Measurements from ENCODE around the gene ZNF605.
"Not testable (repeated sequence)": the region's sequence is repeated elsewhere in the genome, so short reads cannot be mapped to it uniquely, and the experiment has no call there.

ZNF605 gene

GRCh38 chr12:132949936-132950837 lies 5.9 kb downstream of the ZNF605 start:
- DNase-seq (ENCODE audit: low read depth in 3 of 3) = no peak

DNA sequence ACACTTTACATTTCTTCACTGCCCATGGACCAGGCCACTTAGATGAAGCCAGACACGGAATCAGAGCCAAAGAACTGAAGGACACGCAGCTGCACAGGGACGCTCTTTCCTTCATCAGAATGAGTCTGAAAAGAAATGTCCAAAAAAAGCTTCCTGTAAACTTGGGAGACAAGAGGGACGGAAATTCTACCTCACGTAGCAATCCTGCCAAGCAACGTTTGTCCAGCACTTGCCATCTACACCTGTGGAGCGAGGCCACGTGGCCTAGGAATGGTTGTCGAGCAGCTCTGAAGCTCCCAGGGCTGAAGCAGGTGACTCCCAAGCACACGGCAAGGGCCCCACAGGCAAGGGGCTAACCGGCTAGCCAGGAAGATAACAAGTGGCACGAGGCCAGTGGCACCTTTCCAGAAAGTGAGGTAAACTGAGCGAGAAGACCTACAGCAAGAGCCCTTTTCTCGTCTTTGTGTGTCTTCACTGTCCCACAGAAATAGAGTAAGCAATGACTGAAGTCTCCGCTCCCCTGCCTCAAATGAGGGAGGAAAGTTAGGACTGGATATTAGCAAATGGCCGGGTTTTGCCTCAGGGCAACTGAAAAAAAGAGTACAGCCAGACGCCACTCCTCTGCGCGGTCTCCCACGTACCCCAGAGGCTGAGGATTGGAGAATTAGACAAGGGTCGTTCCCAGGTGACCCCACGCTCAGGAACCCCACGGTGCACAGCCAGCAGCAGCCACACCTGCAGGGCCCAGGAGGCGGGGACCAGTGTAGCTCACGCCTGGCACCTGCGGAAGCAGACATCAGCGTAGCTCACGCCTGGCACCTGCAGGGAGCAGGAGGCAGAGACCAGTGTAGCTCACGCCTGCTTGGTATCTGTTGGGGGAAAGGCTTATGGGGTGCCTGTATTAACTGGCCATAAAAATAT lies 7.7 kb downstream of the ZNF605 start:
- DNase-seq (ENCODE audit: low read depth in 3 of 3) = no peak

DNA sequence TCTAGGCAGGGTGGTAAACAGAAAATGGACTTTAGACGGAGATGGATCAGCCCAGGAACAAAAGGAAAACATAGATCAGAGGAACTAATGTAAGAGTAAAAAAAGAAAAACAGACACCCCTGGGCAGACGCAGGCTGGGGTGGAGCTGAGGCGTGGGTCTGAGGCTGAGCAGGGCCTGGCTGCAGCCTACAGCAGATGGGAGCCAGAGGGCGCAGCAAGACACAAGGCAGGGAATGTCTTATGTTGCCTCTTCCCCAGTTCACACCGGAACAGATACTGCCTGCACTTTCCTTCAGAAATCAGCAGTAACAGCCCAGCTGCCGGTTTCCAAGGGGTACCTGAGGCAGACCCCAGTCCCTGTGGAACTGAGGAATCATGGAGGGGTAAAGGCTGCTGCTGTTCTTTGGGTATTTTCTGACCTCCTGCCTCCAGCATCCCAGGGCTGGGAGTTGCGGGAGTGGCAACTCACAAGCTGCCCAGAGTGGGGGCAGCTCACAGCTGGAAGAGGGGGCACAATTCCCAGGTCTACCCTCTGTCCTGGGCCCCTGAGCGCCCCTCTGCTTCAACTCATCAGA lies 9.8 kb downstream of the ZNF605 start:
- DNase-seq (ENCODE audit: low read depth in 3 of 3) = no peak

DNA sequence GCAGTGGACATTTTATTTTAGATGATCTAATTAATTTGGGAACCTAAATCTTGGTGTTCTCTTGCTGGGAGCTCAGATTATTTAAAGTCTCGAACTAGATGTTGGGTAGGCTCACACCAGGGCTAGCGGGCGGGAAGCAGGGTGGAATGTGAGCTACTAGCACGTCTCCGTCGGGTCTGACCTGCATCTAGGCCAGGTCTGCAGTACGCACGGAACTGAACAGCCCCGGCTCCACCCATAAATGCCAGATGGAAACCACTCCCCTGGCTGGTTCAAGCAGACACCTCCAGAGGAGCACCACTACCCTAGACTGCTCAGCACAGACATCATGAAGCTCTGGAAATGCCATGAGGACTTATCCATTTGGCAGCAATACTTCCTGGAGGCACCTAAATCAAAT lies 10.3 kb downstream of the ZNF605 start:
- DNase-seq (ENCODE audit: low read depth in 3 of 3) = no peak

DNA sequence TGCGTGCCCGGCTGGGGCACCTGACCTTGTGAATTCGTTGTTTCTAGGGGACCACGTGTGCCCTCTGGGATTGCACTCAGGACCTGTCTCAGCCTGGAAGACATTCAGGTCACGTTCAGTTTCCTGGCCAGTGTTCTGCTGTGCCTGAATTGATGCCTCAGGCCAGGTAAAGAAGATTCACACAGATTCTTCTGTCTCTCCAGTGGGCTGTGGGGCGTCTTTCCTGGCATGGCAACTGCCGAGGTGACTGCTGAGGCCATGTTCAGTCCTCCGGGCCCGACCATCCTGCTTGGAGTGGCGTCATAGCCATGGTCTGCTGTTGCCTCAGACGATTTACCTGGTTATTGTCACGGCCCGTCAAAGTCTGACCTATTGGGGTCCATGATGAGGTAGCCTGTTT lies 13.5 kb downstream of the ZNF605 start:
- DNase-seq (ENCODE audit: low read depth in 3 of 3) = no peak

DNA sequence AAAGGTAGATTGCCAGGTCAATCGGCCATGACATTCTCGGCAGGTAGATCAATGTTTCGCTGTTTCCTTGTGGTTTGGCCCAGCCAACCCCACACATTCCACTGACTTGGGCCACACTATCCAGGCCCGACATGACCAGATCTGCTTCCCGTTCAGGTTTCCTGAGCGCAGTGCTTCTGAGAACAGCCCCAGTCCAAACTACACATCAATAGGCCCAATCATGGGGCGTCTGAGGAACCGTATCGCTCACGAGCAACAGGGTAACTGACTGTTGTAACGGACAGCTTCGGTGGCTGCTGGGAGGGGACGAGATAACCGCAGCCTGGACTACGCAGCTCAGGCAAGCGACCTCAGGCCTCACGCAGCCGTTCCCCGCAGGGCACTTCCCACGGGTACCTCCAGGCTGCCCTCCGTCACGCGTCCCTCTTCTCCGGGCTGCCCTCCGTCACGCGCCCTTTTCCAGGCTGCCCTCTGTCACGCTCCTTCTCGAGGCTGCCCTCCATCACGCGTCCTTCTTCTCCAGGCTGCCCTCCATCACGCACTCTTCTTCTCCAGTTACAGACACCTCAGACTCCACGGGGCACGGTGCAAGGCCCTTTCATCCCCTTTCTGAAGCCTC lies 14.7 kb downstream of the ZNF605 start:
- no peak for DNase-seq (ENCODE audit: low read depth in 3 of 3)

DNA sequence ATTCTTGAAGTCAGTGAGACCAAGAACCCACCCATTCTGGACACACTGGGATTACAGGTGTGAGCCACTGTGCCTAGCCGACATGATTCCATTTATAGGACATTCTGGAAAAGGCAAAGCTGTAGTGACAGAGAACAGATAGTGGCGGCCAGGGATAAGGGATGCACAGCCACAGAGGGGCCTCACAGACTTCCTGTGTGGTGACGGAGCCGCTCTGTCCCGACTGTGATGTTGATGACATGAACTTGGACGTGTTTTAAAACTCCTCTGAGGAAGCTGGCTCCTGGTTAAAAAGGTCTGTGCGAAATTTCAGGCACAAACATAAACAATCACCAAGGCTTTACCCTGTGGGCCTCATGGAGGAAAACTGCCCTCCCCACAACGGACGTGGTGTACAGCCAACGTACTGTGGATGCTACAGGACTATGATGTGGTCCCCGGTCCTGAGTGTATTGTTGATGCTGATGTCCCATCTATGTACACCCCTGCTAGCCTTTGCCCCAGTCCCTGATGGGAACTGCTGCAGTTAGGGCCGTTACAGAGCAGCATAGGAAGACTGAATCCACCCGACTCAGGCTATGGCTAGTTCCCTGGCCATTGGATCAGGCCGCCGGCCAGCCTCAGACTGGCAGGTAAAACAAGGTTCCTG lies 15.9 kb downstream of the ZNF605 start:
- no peak for DNase-seq (ENCODE audit: low read depth in 3 of 3)

GRCh38 chr12:132938807-132939206 lies 17.3 kb downstream of the ZNF605 start:
- DNase-seq (ENCODE audit: low read depth in 3 of 3) = not testable (repeated sequence)

DNA sequence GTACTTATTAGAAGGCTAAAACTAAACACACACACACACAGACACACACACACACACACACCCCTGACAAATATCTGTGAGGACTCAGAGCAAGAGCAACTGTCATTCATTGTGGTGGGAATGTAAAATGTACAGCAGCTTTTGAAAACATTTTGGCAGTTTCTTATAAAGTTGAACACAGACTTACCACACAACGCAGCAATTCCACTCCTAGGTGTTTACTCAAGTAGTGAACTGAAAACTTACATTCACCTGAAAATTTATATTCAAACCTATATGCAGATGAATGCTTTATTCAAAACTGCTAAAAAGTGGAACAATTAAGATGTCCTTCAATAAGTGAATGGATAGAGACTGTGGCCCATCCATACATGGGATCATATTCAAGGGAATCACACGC lies 18.6 kb downstream of the ZNF605 start:
- DNase-seq (ENCODE audit: low read depth in 3 of 3) = no peak

DNA sequence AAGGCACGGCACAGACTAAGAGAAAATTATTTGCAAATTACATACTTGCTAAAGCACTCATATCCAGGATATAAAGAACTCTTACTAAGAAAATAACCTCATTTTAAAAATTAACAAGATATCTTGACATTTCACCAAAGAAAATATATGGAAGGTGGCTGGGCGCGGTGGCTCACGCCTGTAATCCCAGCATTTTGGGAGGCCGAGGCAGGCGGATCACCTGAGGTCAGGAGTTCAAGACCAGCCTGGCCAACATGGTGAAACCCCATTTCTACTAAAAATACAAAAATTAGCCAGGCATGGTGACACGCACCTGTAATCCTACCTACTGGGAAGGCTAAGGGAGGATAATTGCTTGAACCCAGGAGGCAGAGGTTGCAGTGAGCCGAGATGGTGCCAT lies 19.2 kb downstream of the ZNF605 start:
- not testable (repeated sequence) for DNase-seq (ENCODE audit: low read depth in 3 of 3)

GRCh38 chr12:132936163-132936562 lies 19.9 kb downstream of the ZNF605 start:
- no peak for DNase-seq (ENCODE audit: low read depth in 3 of 3)

DNA sequence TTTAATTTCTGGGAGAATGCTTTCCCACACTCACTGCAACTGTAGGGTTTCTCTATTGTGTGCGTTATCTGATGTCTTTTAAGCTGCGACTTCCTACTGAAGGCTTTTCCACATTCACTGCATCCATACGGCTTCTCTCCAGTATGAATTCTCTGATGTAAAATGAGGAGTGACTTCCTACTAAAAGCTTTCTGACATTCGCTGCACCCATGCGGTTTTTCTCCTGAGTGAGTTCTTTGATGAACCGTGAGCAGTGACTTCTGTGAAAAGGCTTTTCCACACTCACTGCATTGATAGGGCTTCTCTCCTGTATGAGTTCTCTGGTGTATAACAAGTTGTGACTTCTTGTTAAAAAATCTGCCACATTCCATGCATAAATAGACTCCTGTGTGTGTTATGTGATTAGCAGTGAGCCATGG lies 29.7 kb downstream of the ZNF605 start:
- DNase-seq (ENCODE audit: low read depth in 3 of 3) = no peak

DNA sequence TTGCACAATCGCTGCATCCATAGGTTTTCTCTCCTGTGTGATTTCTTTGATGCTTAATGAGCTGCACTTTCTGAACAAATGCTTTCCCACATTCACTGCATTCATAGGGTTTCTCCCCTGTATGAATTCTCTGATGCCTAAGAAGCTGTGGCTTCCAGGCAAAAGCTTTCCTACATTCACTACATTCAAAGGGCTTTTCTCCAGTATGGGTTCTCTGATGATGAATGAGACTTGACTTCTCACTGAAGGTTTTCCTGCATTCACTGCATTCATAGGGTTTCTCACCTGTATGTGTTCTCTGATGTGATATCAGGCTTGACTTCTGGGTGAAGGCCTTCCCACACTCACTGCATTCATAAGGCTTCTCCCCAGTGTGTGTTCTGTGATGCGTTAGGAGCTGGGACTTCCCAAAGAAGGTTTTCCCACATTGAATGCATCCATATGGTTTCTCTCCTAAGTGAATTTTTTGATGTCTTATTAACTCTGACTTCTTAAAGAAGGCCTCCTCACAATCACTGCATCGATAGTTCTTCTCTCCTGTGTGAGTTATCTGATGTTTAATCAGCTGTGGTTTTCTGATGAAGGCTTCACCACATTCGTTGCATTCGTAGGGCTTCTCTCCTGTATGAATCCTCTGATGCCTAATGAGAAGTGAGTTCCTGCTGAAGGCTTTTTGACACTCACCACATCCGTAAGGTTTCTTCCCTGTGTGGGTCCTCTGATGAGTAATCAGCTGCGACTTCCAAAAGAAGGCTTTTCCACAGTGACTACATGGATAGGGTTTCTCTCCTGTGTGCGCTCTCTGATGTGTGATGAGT lies 30.3 kb downstream of the ZNF605 start:
- no peak for DNase-seq (ENCODE audit: low read depth in 3 of 3)

- no peak for DNase-seq (ENCODE audit: low read depth in 3 of 3)
These were observed 31.8 kb downstream of the ZNF605 start for GRCh38 chr12:132924356-132924755.

DNA sequence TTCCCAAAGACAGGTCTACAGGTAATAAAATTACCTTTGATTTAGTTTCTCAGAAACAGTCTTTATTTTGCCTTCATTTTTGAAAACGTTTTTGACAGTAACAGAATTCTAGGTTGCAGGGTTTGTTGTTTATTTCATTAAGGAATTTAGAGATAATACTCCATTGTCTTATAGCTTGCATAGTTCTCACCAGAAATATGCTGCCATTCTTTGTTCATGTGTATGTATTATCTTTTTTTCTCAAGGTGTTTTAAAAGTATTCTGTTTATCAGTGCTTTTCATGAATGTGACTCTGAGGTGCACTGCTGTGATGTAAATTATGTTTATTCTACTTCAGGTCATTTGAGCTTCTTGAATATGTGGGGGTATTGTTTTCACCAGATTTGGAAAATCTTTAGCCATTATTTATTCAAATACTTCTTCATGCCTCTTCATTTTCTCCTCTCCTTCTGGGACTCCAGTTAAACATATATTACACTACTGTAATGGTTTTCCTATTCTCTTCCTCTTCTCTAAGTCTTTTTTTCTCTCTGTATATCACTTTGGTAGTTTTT lies 32.7 kb downstream of the ZNF605 start:
- no peak for DNase-seq (ENCODE audit: low read depth in 3 of 3)

DNA sequence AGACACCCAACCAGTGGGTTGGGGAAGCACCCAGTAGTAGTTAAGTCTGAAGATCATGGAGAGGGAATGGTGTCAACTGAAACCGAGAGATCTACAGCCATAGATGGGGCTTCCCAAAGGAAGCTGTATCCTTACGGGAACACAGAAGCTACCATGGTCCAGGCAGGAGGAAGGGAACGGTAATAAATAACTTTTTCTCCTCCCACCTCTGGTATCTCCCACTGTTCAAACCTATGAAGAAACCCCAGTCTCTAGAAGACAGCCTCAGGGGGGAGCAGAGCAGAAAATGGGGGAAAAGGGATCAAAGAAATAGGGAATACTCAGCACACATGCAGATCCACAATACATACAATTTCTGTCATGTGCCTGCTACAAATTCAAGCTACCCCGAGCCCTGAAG lies 33.4 kb downstream of the ZNF605 start:
- no peak for DNase-seq (ENCODE audit: low read depth in 3 of 3)

DNA sequence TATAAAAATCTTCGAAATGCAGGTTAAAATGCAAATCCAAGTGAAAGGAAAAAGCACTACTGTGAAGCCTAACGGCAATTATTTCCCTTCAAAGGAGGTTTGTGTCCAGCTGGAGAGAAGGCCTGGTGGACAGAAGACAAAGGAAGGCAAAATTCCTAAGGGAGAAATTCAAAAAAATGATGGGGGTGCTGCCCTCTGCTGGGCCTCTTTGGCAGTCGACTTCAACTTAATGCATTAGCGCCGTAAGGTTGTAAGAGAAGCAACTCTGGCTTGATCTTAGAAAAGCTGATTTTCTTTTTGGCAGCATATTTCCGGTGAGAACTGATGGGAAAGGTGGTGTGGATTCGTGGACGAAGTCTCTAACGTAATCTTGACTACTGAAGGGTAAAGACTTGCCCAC lies 34.4 kb downstream of the ZNF605 start:
- no peak for DNase-seq (ENCODE audit: low read depth in 3 of 3)

DNA sequence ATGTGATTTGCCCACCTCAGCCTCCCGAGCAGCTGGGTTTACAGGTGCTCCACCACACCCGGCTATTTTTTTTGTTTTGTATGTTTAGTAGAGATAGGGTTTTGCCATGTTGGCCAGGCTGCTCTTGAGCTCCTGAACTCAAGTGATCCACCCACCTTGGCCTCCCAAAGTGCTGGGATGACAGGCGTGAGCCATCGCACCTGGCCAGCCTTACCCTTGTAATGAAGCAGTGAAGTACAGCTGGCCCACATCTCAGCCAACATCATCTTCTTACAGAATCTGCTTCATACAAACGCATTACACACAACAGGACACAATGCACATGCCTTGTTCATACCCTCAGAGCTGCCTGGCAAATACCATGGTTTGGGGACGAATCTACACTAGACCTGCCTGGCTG lies 37.4 kb downstream of the ZNF605 start:
- no peak for DNase-seq (ENCODE audit: low read depth in 3 of 3)

- no peak for DNase-seq (ENCODE audit: low read depth in 3 of 3)
These were observed 47.1 kb downstream of the ZNF605 start for GRCh38 chr12:132909030-132909368.

Data from stimulated activated CD4-positive, alpha-beta T cell treated with anti-CD3 and anti-CD28 coated beads, TNF-alpha, amount 100 ng/mL, for 48 hours (primary cell).